Mesodermal cell (in vitro differentiated cells): ENCODE measurements around the gene AHCY.

Experiments
- H3K27ac ChIP-seq: 2 replicates; pipeline ENCODE4 v1.7.0; 2013; ENCODE audit warnings: mild to moderate bottlenecking, low read depth, low read length, moderate library complexity; ENCODE audit not compliant: severe bottlenecking
- H3K36me3 ChIP-seq: 2 replicates; pipeline ENCODE4 v1.7.1; 2013; ENCODE audit warnings: mild to moderate bottlenecking, low read length, moderate library complexity; ENCODE audit not compliant: control insufficient read depth, insufficient read depth
- H3K4me1 ChIP-seq: one replicate; pipeline ENCODE4 v1.7.1; 2013; ENCODE audit warnings: mild to moderate bottlenecking, low read length; ENCODE audit not compliant: insufficient read depth, control insufficient read depth, poor library complexity, severe bottlenecking
- H3K4me3 ChIP-seq: 2 replicates; pipeline ENCODE4 v1.7.0; 2013; ENCODE audit warnings: low read length, control low read depth, mild to moderate bottlenecking; ENCODE audit not compliant: insufficient read depth, poor library complexity, severe bottlenecking; ENCODE audit errors: extremely low read depth
- H3K9me3 ChIP-seq: 2 replicates; pipeline ENCODE4 v1.7.1; 2013; ENCODE audit warnings: mild to moderate bottlenecking, low read length, moderate library complexity; ENCODE audit not compliant: control insufficient read depth
- WGBS, 2 experiments: methylation state at CpG; one replicate each; pipeline ENCODE4 v1.1.5; 2013; ENCODE audit warnings: missing lambda C conversion rate in 2 of 2; ENCODE audit not compliant: insufficient coverage in 2 of 2; 5-methylcytosine and 5-hydroxymethylcytosine counted together

The AHCY gene

DNA sequence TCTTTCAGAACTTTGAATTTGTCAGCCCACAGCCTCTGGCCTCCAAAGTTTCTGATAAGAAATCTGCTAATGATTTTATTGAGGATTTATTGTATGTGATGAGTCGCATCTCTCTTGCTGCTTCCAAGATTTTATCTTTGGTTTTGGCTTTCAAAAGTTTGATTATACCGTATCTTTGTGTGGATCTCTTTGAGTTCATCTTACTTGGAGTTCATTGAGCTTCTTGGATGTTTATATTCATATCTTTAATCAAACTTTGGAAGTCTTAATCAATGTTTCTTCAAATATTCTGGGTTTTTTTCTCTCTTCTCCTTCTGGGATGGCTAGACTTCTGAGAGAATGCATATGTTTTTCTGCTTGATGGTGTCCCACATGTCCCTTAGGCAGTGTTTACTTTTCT is 65.2 kb downstream of the AHCY start:
- no peaks in the 10 kb centered on the region for H3K4me1 ChIP-seq
- H3K9me3 ChIP-seq: peaks cover 8% of the 10 kb centered on the region
- H3K4me3 ChIP-seq: no peak overlapping the region
- no peak overlapping the region for H3K27ac ChIP-seq
- WGBS, 2 experiments: 40% methylated on average over 1 of the region's 2 CpGs; no CpG with 5 or more reads in 1 of the 2 experiments
- no peaks in the 10 kb centered on the region for H3K36me3 ChIP-seq

DNA sequence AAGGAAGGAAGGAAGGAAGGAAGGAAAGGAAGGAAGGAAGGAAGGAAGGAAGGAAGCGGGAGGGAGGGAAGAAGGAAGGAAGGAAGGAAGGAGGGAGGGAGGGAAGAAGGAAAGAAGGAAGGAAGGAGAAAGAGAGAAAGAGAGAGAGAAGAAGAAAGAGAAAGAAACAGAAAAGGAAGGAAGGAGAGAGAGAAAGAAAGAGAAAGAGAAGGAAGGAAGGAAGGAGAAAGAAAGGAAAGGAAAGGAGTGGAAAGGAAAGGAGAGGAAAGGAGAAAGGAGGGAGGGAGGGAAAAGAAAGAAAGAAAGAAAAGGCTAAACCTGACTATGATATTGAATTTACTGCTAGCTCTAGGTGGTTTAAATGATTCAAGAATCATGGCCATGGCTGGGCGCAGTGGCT is 67.3 kb downstream of the AHCY start:
- Histone ChIP-seq H3K36me3 (no peaks in the 10 kb centered on the region), H3K4me1 (no peaks in the 10 kb centered on the region), H3K9me3 (peaks cover 8% of the 10 kb centered on the region), H3K4me3 (no peak overlapping the region), H3K27ac (no peak overlapping the region)
- WGBS, 2 experiments: 73 to 95% methylated on average over 2 of the region's 2 CpGs

DNA sequence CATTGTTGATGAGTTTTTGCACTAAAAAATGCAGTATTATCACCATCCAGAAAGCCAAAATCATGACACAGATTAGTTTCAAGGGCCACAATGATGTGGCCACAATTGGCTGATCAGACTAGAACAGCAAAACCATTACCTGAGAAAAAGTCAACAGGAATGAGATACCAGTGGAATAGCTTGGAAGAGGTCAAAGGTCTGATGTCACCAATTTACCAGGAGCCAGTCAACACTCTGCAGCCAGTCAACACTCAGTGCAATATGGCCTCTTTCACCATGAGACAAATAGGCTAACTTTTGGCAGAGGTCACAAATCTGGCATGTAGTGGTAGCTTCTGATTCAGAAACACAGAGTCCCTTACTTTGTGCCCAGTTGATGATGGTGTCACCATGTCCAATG is 69.5 kb downstream of the AHCY start:
- no peaks in the 10 kb centered on the region for H3K36me3 ChIP-seq
- no peak overlapping the region for H3K4me3 ChIP-seq
- peaks cover 8% of the 10 kb centered on the region for H3K9me3 ChIP-seq
- H3K27ac ChIP-seq: no peak overlapping the region
- H3K4me1 ChIP-seq: no peaks in the 10 kb centered on the region

DNA sequence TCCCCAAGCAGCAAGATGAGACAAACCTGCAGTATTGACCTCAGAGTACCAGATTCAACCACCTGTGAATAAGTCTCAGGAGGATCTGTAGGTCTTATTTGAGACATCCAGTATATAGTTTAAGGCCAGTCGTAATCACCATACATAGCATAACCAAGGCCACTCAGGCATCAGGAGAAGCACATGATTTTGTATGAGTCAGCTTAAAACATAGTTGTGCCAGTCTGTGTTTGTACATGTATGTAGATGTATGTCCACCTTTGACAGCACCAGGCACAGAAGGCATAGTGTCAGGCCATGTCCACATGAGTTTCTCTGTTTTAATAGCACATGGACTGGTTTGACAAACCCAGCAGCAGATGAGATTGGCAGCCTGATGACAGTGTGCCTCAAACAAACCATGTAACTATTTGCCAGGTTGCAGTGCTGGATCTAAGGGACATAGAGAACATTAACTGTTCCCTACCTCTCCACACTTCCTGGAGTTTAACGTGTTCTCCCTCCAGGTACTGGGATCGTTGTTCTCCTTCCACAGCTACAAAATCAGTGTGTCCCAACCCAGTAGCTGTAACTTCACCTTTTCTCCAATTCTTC is 70.6 kb downstream of the AHCY start:
- no peak overlapping the region for H3K27ac ChIP-seq
- H3K4me3 ChIP-seq: no peak overlapping the region
- WGBS, 2 experiments: 89 to 100% methylated on average over 2 to 3 of the region's 3 CpGs
- H3K9me3 ChIP-seq: peaks cover 4% of the 10 kb centered on the region
- no peaks in the 10 kb centered on the region for H3K36me3 ChIP-seq
- H3K4me1 ChIP-seq: no peaks in the 10 kb centered on the region

DNA sequence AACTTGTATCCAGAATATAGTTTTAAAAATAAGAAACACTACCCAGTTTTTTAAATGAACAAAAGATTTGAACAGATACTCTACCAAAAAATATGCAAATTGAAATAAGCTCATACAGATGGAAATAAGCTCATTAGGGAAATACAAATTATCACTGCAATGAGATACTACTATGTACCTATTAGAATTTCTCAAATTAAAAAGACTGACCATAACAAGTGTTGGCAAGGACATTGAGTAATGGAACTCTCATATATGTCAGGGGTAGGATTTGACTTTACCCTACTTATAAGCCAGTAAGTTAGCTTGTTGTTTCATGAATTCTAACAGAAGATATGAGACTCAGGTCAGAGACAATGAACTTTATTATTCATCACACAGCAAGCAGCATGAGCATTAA is 71.5 kb downstream of the AHCY start:
- H3K9me3 ChIP-seq: no peaks in the 10 kb centered on the region
- H3K4me1 ChIP-seq: no peaks in the 10 kb centered on the region
- H3K4me3 ChIP-seq: no peak overlapping the region
- no peak overlapping the region for H3K27ac ChIP-seq
- no peaks in the 10 kb centered on the region for H3K36me3 ChIP-seq
